Right lobe of liver (tissue), 6 donors: Measurements from ENCODE around the gene TAS2R1. TPM values are rescaled to one million over a fixed set of nuclear protein-coding genes. Genes with fewer than 3 reads are reported as not detected.

Experiments
- ATAC-seq, 4 donors: fragments of 200-7000 bp; cut with Tn5 transposase; one replicate each; pipeline ENCODE4 v1.9.1; 2020; ENCODE audit warnings: mild to moderate bottlenecking in 4 of 4, moderate library complexity in 4 of 4
- DNase-seq, 3 donors: peaks; one replicate each; pipeline ENCODE4 v3.0.0-alpha.2; 2020
- H3K27ac ChIP-seq, 3 donors: fragments of 200-600 bp; one replicate each; pipeline ENCODE4 v1.8.0; 2022
- H3K27me3 ChIP-seq, 2 donors: fragments of 200-600 bp; one replicate each; pipeline ENCODE4 v1.8.0; 2022
- H3K36me3 ChIP-seq, 4 donors: fragments of 200-600 bp; sonication (generic) in 1 of 4; one replicate each; pipeline versions ENCODE4 v1.5.1 to v1.8.0; 2017 to 2022; ENCODE audit warnings: control low read depth in 1 of 4
- H3K4me1 ChIP-seq, 4 donors: fragments of 200-600 bp; sonication (generic) in 1 of 4; one replicate each; pipeline versions ENCODE4 v1.5.1 to v1.8.0; 2017 to 2022; ENCODE audit warnings: control low read depth in 1 of 4
- H3K4me3 ChIP-seq, 3 donors: fragments of 200-600 bp; one replicate each; pipeline ENCODE4 v1.8.0; 2022
- H3K9me3 ChIP-seq, 4 donors: fragments of 200-600 bp; sonication (generic) in 1 of 4; one replicate each; pipeline versions ENCODE4 v1.5.1 to v1.8.0; 2017 to 2022; ENCODE audit warnings: control low read depth in 1 of 4
- CTCF ChIP-seq, 4 donors: fragments of 200-600 bp in 3 of 4; fragments of 450-650 bp in 1 of 4; IDR thresholded peaks; one replicate each; pipeline versions ENCODE4 v1.5.1 to v1.8.0; 2016 to 2022; ENCODE audit warnings: antibody characterized with exemption in 4 of 4, mild to moderate bottlenecking in 2 of 4
- POLR2A ChIP-seq: fragments of 450-650 bp; IDR thresholded peaks from one replicate; pipeline ENCODE4 v1.6.1; 2017; ENCODE audit warnings: antibody characterized with exemption, mild to moderate bottlenecking
- WGBS: methylation state at CpG from one replicate; pipeline ENCODE4 v1.1.6; 2018; ENCODE audit warnings: low coverage, low lambda C conversion rate; ENCODE audit not compliant: insufficient coverage; ENCODE audit errors: missing lambda C conversion rate; 5-methylcytosine and 5-hydroxymethylcytosine counted together
- intact Hi-C, 2 donors: fragments of 100-400 bp; cut with DNase I; formaldehyde crosslinking; loops; one replicate each; pipeline versions ENCODE4 v1.11.2 to v1.14.1; 2022
- total RNA-seq, 6 experiments: library from RNA; depleted of rRNA in 2 of 6; stranded (reverse); fragments of >200 nt in 2 of 6; fragmentation: NEBNext Ultra II Directional in 3 of 6; extraction: Animal tissue kit (Norgen Biotek cat#: 25700) in 3 of 6; gene quantifications; one replicate each; pipeline versions ENCODE4 v1.1.0 to v1.2.4, GENCODE V29; 2016 to 2023
- donor health status: DM: no; HTN: yes; CAD: no.
- donor health status: DM: no; HTN: no; CAD: no.
- donor health status: DM: no; HTN: no; CAD: no.
- donor health status: DM: no; HTN: yes; CAD: no.
- donor health status: DM: no; HTN: yes; CAD: no.

TAS2R1 gene
- total RNA-seq, 6 experiments from 2014 or later: not detected

- no peaks in the 10 kb centered on the region for H3K36me3 ChIP-seq
- no peaks in the 10 kb centered on the region for H3K27me3 ChIP-seq
- no peaks in the 10 kb centered on the region for H3K9me3 ChIP-seq
- no peak overlapping the region for H3K4me3 ChIP-seq
- TF ChIP-seq POLR2A: no peak
- peak in 2 of 4 donors; percentile 36 to 51 for ATAC-seq
- no peak overlapping the region for H3K27ac ChIP-seq
- 34% methylated on average over 3 of the region's 3 CpGs for WGBS
- no peak for DNase-seq
- intact Hi-C loops: no loop called here
- no peaks in the 10 kb centered on the region for H3K4me1 ChIP-seq
Measured at GRCh38 chr5:9617221-9617620, 12.9 kb downstream of the TAS2R1 start.

GRCh38 chr5:9615331-9615730, 14.8 kb downstream of the TAS2R1 start:
- Histone ChIP-seq H3K27me3 (no peaks in the 10 kb centered on the region), H3K27ac (no peak overlapping the region), H3K4me3 (no peak overlapping the region), H3K36me3 (no peaks in the 10 kb centered on the region), H3K9me3 (no peaks in the 10 kb centered on the region), H3K4me1 (no peaks in the 10 kb centered on the region)
- no peak for ATAC-seq
- no peak for DNase-seq
- 76% methylated on average over 3 of the region's 3 CpGs for WGBS
- TF ChIP-seq POLR2A (no peak), CTCF (IDR thresholded peaks at IDR 0.05) (no peak)
- intact Hi-C loops: no loop called here

GRCh38 chr5:9613360-9613759, 16.8 kb downstream of the TAS2R1 start:
- H3K9me3 ChIP-seq: no peaks in the 10 kb centered on the region
- H3K4me1 ChIP-seq: no peaks in the 10 kb centered on the region
- H3K4me3 ChIP-seq: no peak overlapping the region
- ATAC-seq: no peak
- H3K27me3 ChIP-seq: no peaks in the 10 kb centered on the region
- no peak for TF ChIP-seq CTCF (IDR thresholded peaks at IDR 0.05)
- TF ChIP-seq POLR2A: no peak
- WGBS: no CpG with 5 or more reads among the region's 3 CpGs
- DNase-seq: no peak
- no peaks in the 10 kb centered on the region for H3K36me3 ChIP-seq
- no peak overlapping the region for H3K27ac ChIP-seq
- intact Hi-C loops: no loop called here

GRCh38 chr5:9610969-9611368, 19.2 kb downstream of the TAS2R1 start:
- DNase-seq: no peak
- Histone ChIP-seq H3K36me3 (no peaks in the 10 kb centered on the region), H3K27me3 (no peaks in the 10 kb centered on the region), H3K27ac (no peak overlapping the region), H3K9me3 (no peaks in the 10 kb centered on the region), H3K4me1 (no peaks in the 10 kb centered on the region), H3K4me3 (no peak overlapping the region)
- no peak for TF ChIP-seq CTCF (IDR thresholded peaks at IDR 0.05)
- no peak for TF ChIP-seq POLR2A
- 43% methylated on average over 2 of the region's 2 CpGs for WGBS
- ATAC-seq: no peak
- intact Hi-C loops: no loop called here

- 42% methylated on average over 1 of the region's 1 CpG for WGBS
- H3K9me3 ChIP-seq: no peaks in the 10 kb centered on the region
- H3K27ac ChIP-seq: no peak overlapping the region
- TF ChIP-seq CTCF (IDR thresholded peaks at IDR 0.05) (no peak), POLR2A (no peak)
- intact Hi-C loops: no loop called here
- ATAC-seq (no peak), DNase-seq (no peak)
- peaks cover 0 to 5% (median 0%) of the 10 kb centered on the region in 4 donors for H3K4me1 ChIP-seq
- H3K36me3 ChIP-seq: no peaks in the 10 kb centered on the region
- no peaks in the 10 kb centered on the region for H3K27me3 ChIP-seq
- no peak overlapping the region for H3K4me3 ChIP-seq
Measured at GRCh38 chr5:9610364-9610763, 19.8 kb downstream of the TAS2R1 start.
